HG03575 (cell line): Measurements from ENCODE around the gene UBA7.

Source experiments
- ATAC-seq: cut with Tn5 transposase; IDR thresholded peaks from one replicate; pipeline ENCODE4 v1.9.1; 2021; ENCODE audit not compliant: unreplicated experiment, insufficient number of reproducible peaks, low FRiP score; ENCODE audit errors: extremely low read depth

The UBA7 gene

DNA sequence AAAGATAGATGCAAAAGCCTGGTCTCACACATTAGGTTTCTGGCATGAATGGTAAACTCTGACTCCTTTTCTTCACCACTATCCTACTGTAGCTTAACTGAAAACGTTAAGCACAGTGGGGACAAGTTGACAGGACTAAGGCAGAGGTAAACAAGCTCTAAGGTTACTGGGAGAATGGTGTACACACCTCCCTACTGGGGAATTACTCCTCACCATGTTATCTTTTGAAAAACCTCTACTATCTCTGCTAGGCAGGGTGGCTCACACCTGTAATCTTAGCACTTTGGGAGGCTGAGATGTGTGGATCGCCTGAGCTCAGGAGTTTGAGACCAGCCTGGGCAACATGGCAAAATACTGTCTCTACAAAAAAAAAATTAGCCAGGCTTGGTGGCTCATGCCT, 56.6 kb downstream of the UBA7 start:
- no peak for ATAC-seq

DNA sequence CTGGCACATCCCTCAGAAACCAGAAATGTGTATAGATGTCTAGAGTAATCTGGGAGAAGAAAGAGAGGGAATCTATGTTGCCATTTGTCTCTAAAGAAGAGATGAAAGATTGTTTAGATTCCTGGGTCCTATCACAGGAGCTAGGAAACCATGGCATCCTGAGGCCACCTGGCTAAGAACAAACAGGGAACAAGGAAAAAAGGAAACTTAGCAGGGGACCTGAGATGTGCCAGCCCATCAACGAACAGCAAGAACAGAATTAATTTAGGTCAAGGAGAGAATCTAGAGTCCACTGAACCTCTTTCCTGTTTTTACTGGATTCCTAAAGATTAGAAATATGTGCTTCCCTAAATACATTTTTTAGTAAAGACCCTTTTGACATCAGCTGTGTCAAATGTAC, 57.7 kb downstream of the UBA7 start:
- ATAC-seq: no peak
